22Rv1 (cell line): ENCODE data around the gene NKG7.

Source experiments
- CTCF ChIP-seq: fragments of 450-650 bp; IDR thresholded peaks from 2 replicates; pipeline ENCODE4 v1.5.1; 2017; ENCODE audit warnings: mild to moderate bottlenecking
- ZFX ChIP-seq: fragments of 450-650 bp; IDR thresholded peaks from 2 replicates; pipeline ENCODE4 v1.6.1; 2017; ENCODE audit warnings: antibody characterized with exemption, borderline replicate concordance

- TF ChIP-seq CTCF (no peak), ZFX (no peak)
These were observed 5.0 kb upstream of the NKG7 start for GRCh38 chr19:51377422-51377821.
